HuH-7 (cell line): ENCODE measurements around the gene NR2E1.

Experiments used
- DNase-seq: peaks from one replicate; pipeline ENCODE4 v3.0.0; 2011; ENCODE audit warnings: low spot score

Gene NR2E1

GRCh38 chr6:108209738-108210137 lies 43.9 kb downstream of the NR2E1 start:
- DNase-seq, result no peak

GRCh38 chr6:108210556-108210955 lies 44.7 kb downstream of the NR2E1 start:
- no peak for DNase-seq

DNA sequence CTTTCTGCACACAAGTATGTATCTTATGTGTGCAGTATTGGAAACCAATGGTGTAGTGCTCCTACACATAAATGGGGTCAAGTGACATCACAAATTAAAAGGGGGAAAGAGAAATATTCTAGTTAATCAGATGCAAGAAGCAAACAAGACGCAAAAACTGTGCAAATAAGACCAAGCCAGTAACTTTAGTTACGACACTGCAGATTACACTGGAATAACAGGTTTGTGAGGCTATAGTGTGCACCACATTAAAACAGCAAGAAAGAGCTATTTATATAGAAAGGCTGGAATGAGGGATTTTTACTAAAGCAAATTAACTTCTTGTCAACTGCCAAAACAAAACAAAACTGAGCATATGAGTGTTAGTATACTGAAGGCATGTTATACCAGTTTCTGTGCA lies 45.8 kb downstream of the NR2E1 start:
- no peak for DNase-seq

DNA sequence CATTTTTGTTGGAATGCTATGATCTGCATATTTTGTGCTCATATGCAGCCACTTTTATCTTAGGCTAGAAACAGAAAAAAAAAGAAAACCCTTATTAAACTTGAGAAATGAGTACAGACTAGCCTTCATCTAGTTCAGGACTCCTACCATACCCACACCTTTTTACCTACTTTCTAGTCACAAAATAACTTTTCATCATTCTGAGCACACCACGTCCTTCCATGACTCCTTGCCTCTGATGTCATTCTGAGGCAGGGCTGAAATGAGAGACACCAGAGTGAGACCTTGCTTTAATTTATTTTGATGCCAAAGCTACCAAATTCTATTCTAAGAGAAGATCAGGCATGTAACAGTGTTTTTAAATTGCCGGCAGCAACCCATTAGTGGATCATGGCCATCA lies 56.2 kb downstream of the NR2E1 start:
- DNase-seq, result no peak

DNA sequence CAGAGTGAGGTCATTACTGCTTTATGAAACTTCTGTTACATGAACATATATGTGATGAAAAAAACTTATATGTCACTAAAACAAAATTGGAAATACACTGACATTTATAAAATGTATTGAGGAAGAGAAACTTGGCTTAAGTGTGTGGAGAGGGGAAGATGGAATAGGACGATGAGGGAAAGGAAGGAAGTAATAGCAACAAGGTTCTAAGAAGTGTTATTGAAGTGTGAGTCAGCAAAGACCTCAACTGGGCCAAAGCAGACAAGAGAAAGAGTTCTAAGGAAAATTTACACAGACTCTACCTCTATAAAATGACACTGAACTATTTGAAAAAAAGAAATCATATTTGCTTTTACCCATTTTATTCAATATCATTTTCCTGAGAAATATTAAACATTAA lies 56.7 kb downstream of the NR2E1 start:
- DNase-seq, result no peak

DNA sequence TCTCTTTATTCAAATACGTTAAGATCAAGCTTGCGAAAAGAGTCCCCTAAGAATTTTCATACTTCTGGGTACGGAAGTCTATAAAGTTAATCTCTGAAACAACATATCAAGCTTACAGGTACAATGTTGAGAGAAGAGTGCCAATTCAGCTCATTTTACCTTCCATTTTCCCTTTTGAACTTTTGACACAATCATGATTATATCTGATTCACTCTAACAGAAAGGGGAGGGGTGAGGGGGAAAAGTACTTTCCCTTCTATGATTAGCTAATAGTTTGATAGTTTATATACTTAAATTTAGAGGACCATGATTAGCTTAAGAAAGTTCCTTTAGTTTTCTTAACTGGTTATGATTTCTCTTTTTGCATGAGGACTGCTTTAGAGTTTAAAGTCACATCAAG lies 61.5 kb downstream of the NR2E1 start:
- no peak for DNase-seq

- no peak for DNase-seq
Observed at GRCh38 chr6:108228416-108228815, 62.6 kb downstream of the NR2E1 start.

DNA sequence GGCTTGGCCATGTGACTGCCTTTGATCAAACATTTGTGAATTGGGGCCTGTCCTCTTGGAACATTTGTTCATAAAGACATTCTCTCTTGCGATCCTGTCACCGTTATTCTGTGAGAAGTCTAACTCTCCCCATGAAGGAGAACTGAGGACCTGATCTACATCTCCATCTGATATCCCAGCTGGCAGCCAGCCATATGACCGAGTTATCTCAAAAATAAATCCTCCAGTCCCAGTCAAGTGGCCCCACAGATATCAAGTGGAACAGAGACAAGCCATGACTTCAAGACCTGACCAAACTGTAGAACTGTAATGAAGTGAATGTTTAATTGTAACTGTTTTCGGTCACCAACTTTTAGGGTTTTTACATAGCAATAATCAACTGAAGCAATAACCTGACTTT lies 69.3 kb downstream of the NR2E1 start:
- DNase-seq, result no peak

DNA sequence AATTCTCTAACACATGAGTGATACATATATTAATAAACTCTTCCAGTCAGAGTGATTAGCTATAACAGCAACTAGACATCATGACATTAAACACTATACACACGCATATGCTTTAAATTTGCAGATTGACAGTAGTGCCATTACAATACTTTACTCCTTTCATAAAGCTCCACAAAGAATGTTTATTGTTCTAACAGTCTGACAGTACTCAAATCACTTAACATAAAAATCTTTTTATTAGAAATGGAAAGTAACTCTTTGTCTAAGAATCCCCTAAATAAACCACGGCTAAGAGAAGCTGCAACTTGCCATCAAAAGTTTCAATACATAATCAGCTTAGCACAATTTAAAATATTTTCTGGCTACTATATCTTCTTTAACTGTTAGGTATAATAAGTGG lies 71.0 kb downstream of the NR2E1 start:
- no peak for DNase-seq

DNA sequence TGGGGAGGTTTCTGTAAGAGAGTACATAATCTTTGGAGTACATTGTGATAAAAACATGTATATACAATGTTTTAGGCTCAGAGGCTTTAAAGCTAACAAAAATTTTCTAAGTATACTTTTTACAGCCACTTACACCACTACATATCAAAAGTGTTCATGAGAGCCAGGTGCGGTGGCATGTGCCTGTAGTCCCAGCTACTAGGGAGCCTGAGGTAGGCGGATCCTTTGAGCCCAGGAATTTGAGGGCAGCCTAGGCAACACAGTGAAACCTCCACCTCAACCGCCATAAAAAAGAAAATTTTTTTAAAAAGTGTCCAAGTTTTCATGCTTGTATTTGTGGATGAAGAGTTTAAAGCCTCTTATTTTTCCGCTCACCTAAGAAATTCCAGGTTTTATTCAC lies 72.5 kb downstream of the NR2E1 start:
- DNase-seq, result no peak
